Astrocyte of the cerebellum (primary cell): ENCODE results near the gene IGF2.
"Not testable (repeated sequence)": the region's sequence is repeated elsewhere in the genome, so short reads cannot be mapped to it uniquely, and the experiment has no call there.

Source experiments
- DNase-seq: peaks from one replicate; pipeline ENCODE4 v3.0.0-alpha.2; 2011; ENCODE audit warnings: low read depth
- H3K4me3 ChIP-seq: 2 replicates; pipeline ENCODE4 v1.5.1; 2011; ENCODE audit warnings: mild to moderate bottlenecking, low read depth, low read length, moderate library complexity
- CTCF ChIP-seq: IDR thresholded peaks from 2 replicates; pipeline ENCODE4 v1.5.1; 2012; ENCODE audit warnings: low read length, low read depth, moderate library complexity, mild to moderate bottlenecking; ENCODE audit errors: missing control alignments
- in situ Hi-C: cut with HindIII; loops from 2 replicates; pipeline ENCODE4 v1.10.0; 2017; ENCODE audit warnings: low sequenced_read_pairs

IGF2 gene

GRCh38 chr11:2182075-2182474 is 42.9 kb upstream of the IGF2 start:
- no peak for TF ChIP-seq CTCF
- DNase-seq, result no peak
- no peak overlapping the region for H3K4me3 ChIP-seq
- in situ Hi-C loops, result loop anchor here (5.0 kb wide), 3 partner anchors 35 to 230 kb away; no protein-coding TSS in a partner anchor

- in situ Hi-C loops, result loop anchor here (5.0 kb wide), 3 partner anchors 36 to 231 kb away; no protein-coding TSS in a partner anchor
- no peak overlapping the region for H3K4me3 ChIP-seq
- no peak for DNase-seq
Observed at GRCh38 chr11:2180789-2181370, 41.7 kb upstream of the IGF2 start.

GRCh38 chr11:2180347-2180746 is 41.2 kb upstream of the IGF2 start:
- no peak for DNase-seq
- no peak for TF ChIP-seq CTCF
- in situ Hi-C loops, result loop anchor here (5.0 kb wide), 3 partner anchors 37 to 232 kb away; no protein-coding TSS in a partner anchor
- H3K4me3 ChIP-seq, result no peak overlapping the region

More at GRCh38 chr11:2180789-2181370, 41.7 kb upstream of the IGF2 start:
- no peak for TF ChIP-seq CTCF

GRCh38 chr11:2179516-2179915 is 40.3 kb upstream of the IGF2 start:
- in situ Hi-C loops, result no loop called here
- no peak for DNase-seq
- no peak for TF ChIP-seq CTCF
- H3K4me3 ChIP-seq, result no peak overlapping the region

GRCh38 chr11:2178906-2179494 is 39.8 kb upstream of the IGF2 start:
- in situ Hi-C loops, result no loop called here
- peak; percentile 29 for DNase-seq
- TF ChIP-seq CTCF, result no peak
- H3K4me3 ChIP-seq, result no peak overlapping the region

- DNase-seq, in situ Hi-C loops: not testable (repeated sequence)
Observed at GRCh38 chr11:2178055-2178773, 39.0 kb upstream of the IGF2 start.

GRCh38 chr11:2177076-2177475 is 37.9 kb upstream of the IGF2 start:
- no peak overlapping the region for H3K4me3 ChIP-seq
- in situ Hi-C loops, result no loop called here
- no peak for TF ChIP-seq CTCF
- DNase-seq, result no peak

More at GRCh38 chr11:2178055-2178773, 39.0 kb upstream of the IGF2 start:
- not testable (repeated sequence) for H3K4me3 ChIP-seq
